Stromal cell of bone marrow (primary cell): Measurements from ENCODE around the gene FBXW4.

Source experiments
- DNase-seq: peaks from one replicate; pipeline ENCODE4 v3.0.0-alpha.2; 2012; ENCODE audit warnings: low read depth

Gene FBXW4

DNA sequence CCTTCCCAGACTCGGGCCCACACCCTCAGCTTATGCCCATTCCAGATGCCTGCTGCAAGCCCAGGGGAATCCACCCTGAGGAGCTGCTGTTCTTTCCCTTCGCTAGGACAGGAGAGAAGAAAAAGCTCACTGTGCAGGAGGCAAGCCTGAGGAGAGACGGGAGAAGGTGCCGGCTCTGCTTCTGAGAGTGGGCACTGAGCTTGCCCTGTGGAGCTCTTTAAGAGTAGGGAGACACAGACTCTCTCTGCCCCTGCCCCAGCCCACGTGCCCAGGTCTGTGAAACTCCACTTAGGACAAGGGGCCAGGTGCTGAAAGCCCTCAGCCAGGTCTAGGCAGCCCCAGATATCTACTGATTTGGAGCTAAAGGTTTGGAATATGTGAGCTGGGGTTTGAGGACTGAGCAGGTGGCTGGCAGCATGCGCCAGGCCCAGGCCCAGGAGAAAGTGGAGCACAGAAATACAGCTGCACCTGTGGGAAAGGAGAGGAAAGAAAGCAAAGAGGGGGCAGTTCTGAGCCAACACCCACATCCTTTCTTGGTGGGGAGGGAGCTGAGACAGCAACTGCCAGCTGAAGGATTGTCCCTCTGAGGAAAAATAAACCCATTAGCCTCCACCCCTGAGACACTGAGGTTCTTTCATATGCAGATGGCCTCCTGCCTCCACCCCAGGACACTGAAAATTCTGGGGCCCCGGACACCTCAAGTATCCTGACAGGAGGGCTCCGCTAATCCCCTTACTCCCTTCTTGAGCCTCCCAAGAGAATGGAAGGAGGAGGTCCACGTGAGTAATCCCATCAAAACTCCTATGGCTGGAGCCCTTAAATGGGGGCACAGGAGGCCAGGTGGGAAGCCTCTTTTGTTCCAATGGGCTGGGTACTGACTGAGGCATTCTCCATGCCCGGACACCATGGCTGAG lies 114.2 kb downstream of the FBXW4 start:
- no peak for DNase-seq

GRCh38 chr10:101579516-101579870 lies 115.5 kb downstream of the FBXW4 start:
- no peak for DNase-seq

GRCh38 chr10:101578803-101579515 lies 116.0 kb downstream of the FBXW4 start:
- no peak for DNase-seq

DNA sequence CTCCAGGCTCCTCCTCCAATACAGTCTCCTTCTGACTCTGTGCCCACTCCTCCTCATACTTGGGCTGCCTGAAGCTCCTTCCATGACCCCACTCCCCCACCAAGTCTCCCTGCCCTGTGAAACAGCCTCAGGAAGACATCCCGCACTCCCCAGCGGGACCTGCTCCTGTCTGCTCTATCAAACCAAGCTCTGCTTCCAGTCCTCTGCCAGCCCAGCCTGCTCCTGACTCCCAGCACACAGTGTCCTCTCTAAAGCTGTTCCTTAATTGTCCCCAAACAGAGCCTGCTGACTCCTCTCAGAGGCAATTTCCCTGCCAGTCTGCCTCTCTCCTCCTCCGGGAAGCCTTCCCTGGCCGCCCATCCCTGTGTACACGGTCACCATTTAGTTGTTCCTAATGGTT lies 116.8 kb downstream of the FBXW4 start:
- DNase-seq: no peak

DNA sequence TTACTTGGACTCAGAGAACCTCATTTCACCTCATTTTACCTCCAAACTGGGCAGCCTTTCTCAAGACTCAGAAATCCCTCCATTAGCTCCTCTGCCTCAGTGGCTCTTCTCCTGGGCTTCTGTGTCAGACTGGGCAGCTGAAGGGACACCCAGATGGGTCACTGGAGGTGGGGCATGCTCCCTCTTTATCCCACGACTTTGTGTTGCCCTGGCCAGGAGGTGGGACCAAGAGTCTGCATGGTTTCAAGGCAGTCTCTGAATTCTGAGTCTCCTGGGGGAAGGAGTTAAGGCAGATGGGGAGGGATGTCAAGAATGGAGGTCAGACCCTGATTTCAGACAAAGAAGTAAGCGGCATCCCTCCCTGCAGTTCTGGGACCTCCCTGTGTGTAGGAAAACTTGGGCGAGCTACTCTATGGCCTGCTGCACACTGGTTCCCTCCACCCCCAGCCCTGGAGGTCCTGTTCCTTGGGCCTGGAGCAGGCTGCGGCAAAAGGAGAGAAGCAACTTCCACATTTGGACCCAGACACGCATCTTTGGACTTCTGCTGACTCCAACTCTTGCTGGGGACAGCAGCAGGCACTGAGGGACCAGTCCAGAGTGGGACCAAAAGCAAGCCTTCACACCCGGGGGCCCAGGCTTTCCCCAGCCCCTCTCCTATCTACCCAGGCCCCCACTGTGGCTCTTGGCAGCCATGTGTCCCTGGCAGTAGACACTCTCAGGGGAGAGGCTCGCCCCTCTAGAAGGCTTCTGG lies 117.7 kb downstream of the FBXW4 start:
- DNase-seq: no peak

DNA sequence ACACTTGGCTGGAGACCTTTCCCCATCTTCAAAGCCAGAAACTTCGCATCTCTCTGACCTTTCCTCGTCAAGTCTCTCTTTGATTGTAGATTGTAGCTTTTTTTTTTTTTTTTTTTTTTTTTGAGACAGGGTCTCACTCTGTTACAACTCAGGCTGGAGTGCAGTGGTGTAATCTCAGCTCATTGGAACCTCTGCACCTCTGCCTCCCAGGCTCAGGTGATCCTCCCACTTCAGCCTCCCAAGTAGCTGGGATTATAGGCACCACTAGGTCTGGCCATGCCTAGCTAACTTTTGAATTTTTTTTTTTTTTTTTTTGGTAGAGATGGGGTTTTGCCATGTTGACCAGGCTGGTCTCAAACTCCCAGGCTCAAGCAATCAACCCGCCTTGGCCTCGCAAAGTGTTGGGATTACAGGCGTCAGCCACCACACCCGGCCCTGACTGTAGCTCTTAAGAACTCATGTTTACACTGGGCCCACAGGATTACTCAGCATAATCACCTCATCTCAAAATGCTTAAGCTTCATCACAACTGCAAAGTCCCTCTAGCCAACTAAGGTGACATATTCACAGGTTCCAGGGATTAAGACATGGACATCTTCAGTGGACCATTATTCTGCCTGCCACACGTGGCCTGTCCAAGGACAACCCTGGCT lies 118.6 kb downstream of the FBXW4 start:
- no peak for DNase-seq

DNA sequence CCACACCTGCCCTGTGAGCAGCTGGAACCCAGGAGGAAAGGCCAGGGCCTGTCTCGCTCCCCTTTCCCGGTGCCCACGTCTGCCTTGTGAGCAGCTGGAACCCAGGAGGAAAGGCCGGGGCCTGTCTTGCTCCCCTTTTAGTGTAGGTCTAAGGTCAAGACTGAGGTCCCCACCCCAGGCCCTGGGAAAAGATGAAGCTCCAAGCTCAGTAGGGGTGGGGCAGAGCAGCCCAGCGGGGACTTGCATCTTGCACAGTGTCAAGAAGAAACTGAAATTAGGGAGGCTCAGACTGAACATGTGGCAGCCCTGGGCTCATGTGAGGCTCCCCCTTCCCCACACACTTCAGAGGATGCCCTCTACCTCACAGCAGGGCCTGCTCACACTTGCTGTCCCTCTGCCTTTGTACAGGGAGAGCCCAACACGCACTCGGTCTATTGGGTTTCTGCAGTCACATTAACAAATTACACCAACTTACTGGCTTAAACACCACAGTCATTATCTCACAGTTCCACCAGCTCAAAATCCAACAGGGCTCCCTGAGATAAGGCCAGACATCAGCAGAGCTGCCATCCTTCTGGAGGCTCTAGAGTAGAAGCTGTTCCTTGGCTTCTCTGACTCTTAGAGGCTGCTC lies 119.3 kb downstream of the FBXW4 start:
- DNase-seq: no peak

DNA sequence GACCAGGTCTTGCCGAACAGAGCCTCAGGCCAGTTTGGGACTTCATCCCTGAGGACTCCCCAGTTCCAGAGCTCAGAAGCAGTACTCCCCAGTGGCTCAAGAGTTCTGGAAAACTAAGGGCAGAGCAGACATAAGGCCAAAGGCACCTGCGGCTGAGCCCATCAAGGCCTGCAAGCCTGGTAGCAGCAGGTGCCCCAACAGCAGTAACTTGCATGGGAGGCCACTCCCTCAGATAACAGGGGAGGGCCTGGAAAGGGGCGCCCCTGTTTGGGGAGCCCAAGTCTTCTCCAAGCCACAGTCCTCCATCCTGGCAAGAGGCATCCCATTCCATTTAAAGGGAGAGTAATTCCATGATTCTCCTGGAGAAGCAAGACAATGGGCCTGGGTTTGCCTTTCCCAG lies 119.9 kb downstream of the FBXW4 start:
- no peak for DNase-seq

DNA sequence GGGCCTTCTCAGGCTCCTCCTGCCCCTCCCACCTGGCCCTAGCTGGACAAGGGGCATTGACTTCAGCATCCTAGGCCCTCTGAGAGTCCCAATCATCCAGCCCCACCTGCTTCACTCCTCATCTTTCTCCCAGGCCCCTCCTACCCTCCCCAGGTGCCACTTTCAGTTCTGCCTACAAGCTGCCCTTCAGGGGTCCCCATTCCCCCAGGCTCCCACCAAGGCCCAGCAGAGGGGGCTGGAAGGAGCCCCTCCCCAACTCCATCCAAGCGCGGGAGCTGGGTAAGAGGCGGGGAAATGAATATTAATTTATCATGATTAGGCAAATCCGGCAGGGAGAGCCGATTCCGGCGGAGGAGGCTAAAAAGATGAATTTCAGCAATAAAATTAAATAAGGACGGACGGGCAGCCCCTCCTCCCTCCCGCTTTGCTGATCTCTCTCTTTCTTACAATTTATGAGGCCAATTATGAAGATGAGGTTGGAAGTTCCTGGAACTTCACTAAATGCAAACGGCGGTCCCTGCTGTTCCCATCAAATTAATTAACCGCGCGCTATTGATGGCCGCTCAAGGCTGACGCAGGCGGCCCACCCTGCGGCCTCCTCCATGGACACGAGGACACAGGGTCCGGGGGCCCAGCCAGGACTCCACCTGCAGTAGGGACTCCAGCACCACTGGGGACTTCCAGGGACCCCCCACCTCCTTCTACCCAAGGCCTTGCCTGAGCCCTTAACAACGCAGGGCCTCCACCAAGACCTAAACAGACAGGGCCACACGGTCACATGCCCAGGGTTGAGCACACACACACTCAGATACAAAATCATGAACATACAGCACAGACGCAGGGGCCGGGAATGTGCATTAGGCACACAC lies 120.9 kb downstream of the FBXW4 start:
- no peak for DNase-seq

GRCh38 chr10:101572785-101573184 lies 122.2 kb downstream of the FBXW4 start:
- no peak for DNase-seq

DNA sequence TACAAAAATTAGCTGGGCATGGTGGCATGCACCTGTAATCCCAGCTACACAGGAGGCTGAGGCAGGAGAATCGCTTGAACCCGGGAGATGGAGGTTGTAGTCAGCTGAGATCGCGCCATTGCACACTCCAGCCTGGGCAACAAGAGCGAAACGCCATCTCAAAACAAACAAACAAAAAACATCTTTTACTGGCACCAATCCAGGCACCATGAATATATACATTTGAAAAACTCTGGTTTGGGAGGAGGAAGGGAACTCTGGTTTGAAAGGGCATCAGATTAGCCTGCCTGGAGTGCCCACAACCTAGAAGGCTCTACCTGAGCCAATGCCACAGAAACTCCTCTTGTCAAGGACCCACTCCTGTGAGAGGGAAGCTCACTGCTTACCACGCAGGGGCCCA lies 122.8 kb downstream of the FBXW4 start:
- no peak for DNase-seq

GRCh38 chr10:101571271-101571925 lies 123.6 kb downstream of the FBXW4 start:
- no peak for DNase-seq

DNA sequence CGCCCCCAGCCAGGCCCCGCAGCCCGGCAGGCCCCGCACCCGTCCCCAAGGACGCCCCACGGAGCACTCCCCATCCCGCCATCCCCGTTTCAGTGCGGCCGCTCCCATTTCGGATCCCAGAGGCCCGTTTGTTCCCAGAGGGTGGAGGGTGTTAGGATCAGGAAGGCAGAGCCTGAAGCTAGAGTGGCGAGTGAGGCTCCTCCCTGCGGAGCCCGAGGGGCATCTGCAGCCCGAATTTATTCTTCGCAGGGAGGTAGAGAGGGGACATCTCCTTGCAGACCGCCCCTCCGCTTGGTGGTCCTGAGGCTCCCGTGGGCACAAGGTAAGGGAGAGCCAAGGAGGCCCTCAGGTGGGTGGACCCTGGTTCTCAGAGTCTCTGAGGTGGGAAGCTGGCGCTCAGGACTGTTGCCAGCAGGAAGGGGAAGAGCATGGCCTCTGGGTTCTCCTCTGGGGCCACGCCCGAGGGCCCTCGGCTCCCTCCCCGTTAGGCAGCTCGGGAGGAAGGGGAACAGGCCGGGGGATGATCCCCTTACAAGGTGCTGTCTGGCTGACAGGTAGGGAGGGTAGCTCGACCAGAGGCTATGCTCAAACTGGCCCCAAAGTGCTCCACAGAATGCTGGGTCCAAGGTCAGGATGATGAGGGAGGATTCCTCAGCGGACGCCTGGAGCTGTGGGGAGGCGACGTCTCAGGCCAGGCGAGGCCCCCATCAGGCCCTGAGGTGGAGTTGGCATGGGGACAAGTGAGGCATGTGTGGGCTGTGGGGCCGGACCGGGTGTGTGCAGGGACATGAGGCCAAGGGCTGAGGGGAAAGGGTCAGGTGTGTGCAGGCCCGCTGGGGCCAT lies 124.3 kb downstream of the FBXW4 start:
- DNase-seq: no peak

- peak; percentile 25 for DNase-seq
Observed at GRCh38 chr10:101569622-101570427, 125.1 kb downstream of the FBXW4 start.

GRCh38 chr10:101569323-101569621 lies 125.7 kb downstream of the FBXW4 start:
- DNase-seq: no peak

- no peak for DNase-seq
Observed at GRCh38 chr10:101568054-101568745, 126.8 kb downstream of the FBXW4 start.

- no peak for DNase-seq
Observed at GRCh38 chr10:101567165-101568006, 127.6 kb downstream of the FBXW4 start.
